ENCODE data around the gene SDC3.

DNA sequence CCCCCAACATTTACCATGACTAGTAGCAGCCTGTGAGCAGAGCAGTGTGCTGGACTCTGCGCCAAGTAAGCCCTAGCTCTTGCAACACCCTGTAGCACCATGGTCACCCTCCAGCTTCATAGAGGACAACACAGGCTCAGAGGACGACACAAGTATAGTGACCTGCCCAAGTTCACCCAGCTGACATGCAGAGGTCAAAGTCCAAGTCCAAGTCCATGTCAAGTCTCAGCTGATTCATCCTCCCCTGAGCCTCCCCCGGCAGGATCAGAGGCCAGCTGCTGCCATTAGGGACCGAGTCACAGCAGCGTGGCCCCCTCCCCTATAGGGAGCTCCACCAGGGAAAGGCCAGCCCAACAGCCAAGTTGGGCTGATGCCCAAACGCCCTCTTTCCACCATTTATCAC, 15.9 kb downstream of the SDC3 start:
- TF ChIP-seq SMAD4 (CRISPR knock-in tag; IDR thresholded peaks at IDR 0.05) (no peak), TEAD4 (CRISPR knock-in tag; IDR thresholded peaks at IDR 0.05) (no peak), NR1H2 (CRISPR knock-in tag; IDR thresholded peaks at IDR 0.05) (no peak), CTCF (IDR thresholded peaks at IDR 0.05) (no peak), ZSCAN18 (CRISPR knock-in tag; IDR thresholded peaks at IDR 0.05) (no peak), ZNF232 (CRISPR knock-in tag; IDR thresholded peaks at IDR 0.05) (no peak), MAX (CRISPR knock-in tag; IDR thresholded peaks at IDR 0.05) (no peak), JUN (CRISPR knock-in tag; IDR thresholded peaks at IDR 0.05) (no peak), USF2 (CRISPR knock-in tag; IDR thresholded peaks at IDR 0.05) (no peak), E2F4 (CRISPR knock-in tag; IDR thresholded peaks at IDR 0.05; ENCODE audit: borderline replicate concordance, low read depth) (no peak), SMAD3 (CRISPR knock-in tag; IDR thresholded peaks at IDR 0.05; ENCODE audit: borderline replicate concordance) (no peak), ZBTB21 (CRISPR knock-in tag; IDR thresholded peaks at IDR 0.05; ENCODE audit: borderline replicate concordance) (no peak)

All from WTC11 (cell line).